Measurements from ENCODE around the gene MICALL1. TPM values are rescaled to one million over a fixed set of nuclear protein-coding genes. Genes with fewer than 3 reads are reported as not detected.
"Not testable (repeated sequence)": the region's sequence is repeated elsewhere in the genome, so short reads cannot be mapped to it uniquely, and the experiment has no call there.

Gene MICALL1
- total RNA-seq, 1 donor from 2014 or later, result 13.5 TPM

DNA sequence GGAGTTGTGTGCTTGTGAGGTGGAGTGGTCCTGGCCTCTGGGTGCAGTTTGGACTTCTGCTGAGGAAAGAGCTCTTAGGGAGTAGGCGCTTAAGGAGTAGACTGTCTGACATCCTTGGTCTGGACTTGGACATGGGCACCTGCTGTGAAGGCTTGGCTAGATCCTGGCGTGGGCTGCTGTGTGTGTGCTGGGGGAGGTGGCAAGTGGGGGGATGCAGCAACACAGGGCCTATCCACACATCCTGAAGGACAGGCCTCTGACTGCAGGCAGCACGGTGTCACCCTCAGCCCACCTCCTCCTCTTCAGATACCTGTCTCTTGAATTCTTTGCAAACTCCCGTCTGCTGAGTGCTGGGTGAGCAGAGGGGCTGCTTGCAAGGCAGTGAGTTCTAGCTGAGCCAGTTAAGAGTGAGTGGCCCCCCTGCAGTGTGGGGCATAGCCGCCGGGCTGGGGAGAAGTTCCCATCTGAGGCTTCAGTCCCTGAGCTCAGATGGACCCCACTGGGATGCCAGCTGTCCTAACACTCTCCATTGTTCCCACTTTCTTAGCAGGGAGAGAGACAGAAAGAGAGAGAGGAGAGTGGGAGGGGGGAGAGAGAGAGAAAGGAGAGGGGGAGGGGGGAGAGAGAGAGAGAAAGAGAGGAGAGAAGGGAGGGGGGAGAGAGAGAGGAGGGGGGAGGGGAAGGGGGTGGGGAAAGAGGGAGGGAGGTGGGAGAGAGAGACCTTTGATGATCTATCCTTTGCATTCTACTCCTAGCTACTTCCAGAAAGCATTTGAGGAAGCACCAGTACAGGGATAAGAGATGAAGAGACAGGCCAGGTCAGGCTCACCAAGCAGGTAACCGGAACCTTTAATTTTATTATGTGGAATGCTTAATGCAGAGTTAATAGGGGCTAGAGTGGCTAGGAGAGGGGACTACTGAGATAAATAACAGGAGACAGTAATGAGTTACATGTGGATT, 65.7 kb downstream of the MICALL1 start:
- no peak for ATAC-seq (ENCODE audit: poor library complexity)
- DNase-seq, result no peak
- intact Hi-C loops (cut with DNase I), result no loop called here

DNA sequence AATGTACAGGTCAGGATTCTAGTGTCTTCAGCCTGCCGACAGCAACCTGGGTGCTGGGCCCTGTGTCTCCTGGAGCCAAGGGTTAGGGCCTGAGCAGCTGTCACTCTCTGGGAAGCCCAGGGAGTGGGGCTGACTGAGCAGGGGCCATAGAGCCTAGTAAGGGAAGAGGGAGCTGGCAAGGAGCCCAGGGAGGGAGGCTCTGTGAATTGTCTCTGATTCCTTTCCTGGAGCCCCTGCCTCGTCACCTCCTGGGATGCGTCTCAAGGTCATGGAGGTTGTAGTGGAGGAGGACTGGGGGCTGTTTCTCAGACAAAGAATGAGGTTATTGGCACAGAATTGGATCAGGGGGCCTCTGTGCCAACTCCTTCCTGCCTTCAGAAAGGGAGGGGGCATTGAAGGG, 66.4 kb downstream of the MICALL1 start:
- no peak for DNase-seq
- no peak for ATAC-seq (ENCODE audit: poor library complexity)
- intact Hi-C loops (cut with DNase I), result no loop called here

DNA sequence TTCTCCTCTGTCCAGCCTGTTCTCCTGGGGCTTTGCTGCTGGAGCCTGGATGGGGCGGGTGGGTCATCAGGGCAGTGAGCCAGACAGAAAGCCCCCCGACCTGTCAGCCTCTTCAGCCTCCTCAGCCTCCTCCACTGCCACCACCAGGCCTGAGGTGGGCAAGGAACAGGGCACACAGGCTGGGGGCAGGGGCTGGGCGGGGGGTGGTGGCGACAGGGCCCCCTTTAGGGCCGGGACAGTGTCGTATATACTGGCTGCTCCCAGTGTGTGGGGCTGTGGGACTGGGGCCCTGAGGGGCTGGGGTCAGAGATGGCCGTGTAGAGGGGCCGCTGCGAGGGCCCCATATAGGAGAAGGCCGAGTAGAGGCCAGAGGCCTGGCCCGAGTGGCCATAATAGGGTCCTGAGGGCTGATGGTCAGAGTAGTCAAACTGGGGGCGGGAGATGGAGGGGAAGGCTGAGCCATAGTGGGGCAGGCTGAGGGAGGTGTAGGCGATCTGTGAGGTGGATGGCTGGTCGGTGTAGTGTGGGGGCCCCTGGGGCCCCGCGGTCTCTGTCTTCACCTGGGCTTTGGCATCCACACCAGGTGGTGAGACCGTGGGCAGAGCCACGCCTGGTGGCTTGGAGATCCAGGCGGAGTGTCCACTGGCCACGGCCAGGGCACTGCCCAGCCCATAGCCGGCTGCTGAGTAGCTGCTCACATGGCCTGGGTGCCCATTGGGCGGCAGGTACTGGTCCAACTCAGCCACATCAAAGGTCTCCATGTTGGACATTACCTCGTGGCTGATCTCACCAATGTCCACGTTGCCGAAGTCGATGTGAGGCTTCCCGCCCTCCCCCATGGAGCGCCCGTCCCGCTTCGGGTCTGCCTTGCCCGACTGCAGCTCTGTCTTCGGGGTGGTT, 67.4 kb downstream of the MICALL1 start:
- DNase-seq (no peak), ATAC-seq (ENCODE audit: poor library complexity) (no peak)
- intact Hi-C loops (cut with DNase I), result no loop called here

DNA sequence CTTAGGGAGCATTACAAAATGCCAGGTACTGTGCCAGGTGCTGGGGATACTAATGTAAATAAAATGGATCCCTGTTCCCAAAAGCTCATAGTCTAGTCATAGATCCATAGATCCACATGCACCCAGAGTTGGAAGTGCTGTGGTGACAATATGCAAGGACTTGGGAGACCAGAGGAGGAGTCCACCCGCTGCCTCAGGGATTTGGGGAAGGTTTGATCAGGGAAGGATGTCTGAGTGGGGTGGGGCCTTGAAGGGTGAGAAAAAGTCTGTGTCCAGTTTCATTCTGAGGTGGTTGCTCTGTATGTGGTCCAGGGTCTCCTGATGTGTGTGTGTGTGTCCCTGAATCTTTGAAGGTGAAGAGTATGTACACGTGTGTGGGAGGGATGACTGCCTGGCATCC, 69.1 kb downstream of the MICALL1 start:
- intact Hi-C loops (cut with DNase I), result no loop called here
- DNase-seq (no peak), ATAC-seq (ENCODE audit: poor library complexity) (no peak)

DNA sequence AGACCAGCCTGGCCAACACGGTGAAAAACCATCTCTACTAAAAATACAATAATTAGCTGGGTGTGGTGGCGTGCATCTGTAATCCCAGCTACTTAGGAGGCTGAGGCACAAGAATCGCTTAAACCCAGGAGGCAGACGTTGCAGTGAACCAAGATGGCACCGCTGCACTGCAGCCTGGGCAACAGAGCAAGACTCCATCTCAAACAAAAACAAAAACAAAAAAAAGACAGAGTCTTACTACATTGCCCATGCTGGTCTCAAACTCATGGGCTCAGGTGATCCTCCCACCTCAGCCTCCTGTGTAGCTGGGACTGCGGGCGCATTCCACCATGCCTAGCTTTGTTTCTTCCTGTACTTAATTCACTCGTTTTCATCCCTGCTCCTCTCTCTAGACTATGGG, 69.9 kb downstream of the MICALL1 start:
- ATAC-seq (ENCODE audit: poor library complexity); intact Hi-C loops (cut with DNase I); DNase-seq: not testable (repeated sequence)

DNA sequence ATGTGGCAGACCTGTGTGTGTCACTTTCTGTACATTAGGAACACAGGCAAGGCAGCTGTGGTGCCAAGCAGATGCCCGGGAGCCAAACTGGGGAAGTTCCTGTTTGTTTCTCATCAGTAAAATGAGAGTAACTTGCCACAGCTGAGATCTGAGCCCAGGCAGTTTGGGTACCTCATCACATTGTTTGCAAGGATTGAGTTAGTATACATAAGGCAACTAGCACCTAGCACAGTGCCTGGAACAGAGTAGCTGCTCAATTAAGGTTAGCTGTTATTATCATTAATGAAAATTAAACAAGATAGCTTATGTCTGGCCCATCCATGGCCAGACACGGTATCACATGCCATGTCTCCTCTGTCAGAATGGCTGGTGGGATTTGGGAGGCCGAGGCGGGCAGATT, 70.5 kb downstream of the MICALL1 start:
- DNase-seq (no peak), ATAC-seq (ENCODE audit: poor library complexity) (no peak)
- intact Hi-C loops (cut with DNase I), result no loop called here

DNA sequence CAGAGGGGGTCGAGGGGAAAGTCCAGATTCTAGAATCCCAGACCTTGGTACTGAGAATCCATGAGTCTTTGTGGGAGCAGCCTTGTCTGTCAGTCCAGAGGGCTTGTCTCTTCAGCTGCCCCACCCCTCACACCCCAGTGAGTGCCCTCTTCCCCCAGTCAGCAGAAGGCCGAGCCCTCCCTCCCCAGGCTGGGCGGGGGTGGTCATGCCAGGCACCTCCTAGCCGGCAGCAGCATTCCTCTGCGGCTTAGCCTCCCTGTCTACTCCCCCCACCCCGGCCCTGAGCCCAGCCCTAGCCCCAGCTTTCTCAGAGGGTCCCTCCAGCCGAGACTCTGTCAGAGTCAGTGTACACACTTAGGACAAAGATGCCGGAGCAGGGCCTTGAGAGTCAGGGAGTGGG, 73.7 kb downstream of the MICALL1 start:
- DNase-seq (no peak), ATAC-seq (ENCODE audit: poor library complexity) (no peak)
- intact Hi-C loops (cut with DNase I), result no loop called here

DNA sequence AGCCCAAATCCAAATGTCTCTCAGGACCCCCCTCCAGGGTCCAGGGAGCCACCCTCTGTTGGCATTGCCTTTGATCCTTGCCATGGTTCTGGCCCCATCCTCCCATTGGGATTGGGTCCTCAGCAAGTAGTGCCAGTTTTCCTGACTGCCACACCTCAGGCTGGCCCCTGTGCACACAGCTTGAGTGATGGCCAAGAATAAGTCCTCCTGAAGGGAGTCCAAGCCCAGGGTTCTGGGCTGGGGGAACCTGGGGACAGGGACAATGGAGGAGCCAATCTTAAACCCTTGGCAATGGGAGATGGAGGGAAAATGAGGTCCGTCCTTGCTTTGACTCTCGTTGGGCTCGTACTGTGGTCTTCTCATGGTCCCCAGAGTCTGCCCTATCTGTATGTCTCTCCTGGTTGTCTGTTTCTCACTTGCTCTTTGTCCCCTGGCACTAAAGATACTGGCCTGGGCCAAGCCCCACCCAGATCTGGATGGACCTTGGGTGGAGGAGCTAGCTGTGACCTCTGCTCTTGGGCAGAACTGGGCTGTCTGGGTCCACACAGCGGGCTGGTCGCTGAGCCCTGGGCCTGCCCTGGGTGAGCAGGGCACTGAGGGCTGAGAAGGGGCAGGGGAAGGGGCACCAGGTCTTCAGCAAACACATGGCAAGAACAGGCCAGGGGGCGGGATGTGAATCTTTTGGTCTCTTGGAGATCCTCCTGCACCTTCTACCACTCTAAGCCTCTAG, 75.3 kb downstream of the MICALL1 start:
- ATAC-seq (ENCODE audit: poor library complexity) (peak; percentile 34), DNase-seq (no peak)
- intact Hi-C loops (cut with DNase I), result no loop called here

DNA sequence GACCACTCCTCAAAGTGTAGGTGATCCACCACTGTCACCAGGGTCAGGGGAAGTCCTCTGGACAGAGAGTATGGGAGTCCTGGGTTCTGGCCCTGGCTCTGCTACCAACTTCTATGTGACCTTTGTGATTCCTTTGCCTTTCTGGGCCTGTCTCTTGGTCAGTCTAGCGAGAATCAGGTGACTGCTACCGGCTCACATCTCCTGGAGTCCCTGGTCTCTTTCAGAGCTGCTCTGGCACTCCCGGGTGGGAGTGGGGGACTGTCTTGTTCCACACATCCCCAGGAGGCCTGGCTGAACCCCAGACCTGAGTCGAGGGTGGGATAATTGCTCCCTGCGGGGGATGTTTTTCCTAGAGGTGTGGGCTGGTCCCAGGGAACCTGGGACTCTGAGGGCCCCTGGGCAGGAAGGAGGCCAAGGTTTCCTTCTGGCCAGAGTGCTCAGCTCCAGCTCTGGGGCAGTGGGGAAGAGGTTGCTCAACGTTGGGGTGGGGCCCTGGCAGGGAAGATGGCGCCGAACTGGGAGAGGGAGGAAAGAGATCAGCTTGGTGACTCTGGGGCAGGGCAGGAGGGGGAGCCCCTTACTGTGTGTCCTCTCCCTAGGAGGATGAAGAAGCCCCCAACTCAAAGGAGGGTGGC, 76.2 kb downstream of the MICALL1 start:
- peak; percentile 59 for DNase-seq
- intact Hi-C loops (cut with DNase I), result no loop called here
- ATAC-seq (ENCODE audit: poor library complexity), result no peak

DNA sequence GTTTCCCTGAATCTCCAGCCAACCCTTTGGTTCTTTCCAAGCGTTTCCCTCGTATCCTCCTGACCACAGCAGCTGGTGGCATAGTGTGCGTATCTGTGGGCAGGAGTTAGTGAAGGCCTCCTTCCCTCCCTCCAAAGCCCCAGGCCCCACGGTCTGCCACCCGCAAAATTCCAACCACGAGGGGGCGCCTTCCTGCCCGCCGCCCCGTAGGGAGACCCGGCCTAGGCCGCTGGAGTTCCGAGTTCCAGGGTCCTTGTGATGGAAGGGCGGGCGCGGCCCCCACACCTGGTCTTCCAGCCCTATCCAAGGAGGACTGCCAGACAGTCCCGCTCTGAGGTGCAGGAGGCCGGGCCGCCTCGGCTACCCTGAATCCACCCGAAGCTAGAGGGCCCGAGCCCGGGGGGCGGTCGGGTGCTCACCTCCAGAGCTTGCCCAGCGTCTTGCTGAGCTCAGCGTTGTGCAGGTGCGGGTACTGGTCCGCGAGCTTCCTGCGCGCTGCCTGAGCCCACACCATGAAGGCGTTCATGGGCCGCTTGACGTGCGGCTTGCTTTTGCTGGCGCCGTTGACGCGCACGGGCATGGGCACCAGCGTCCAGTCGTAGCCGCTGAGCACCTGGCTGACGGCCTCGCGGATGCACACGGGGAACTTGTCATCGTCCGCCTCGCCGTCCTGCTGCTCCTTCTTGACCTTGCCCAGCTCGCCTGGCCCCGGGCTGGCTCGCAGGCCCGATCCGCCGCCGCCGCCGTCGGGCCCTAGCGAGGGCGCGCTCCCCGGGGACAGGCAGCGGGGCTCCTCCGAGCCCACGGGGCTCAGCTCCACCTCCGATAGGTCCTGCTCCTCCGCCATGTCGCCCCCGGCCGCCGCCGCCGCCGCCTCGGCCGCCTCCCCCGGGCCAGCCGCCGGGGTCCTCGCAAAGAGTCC, 77.1 kb downstream of the MICALL1 start:
- intact Hi-C loops (cut with DNase I), result no loop called here
- ATAC-seq (ENCODE audit: poor library complexity), result no peak

DNA sequence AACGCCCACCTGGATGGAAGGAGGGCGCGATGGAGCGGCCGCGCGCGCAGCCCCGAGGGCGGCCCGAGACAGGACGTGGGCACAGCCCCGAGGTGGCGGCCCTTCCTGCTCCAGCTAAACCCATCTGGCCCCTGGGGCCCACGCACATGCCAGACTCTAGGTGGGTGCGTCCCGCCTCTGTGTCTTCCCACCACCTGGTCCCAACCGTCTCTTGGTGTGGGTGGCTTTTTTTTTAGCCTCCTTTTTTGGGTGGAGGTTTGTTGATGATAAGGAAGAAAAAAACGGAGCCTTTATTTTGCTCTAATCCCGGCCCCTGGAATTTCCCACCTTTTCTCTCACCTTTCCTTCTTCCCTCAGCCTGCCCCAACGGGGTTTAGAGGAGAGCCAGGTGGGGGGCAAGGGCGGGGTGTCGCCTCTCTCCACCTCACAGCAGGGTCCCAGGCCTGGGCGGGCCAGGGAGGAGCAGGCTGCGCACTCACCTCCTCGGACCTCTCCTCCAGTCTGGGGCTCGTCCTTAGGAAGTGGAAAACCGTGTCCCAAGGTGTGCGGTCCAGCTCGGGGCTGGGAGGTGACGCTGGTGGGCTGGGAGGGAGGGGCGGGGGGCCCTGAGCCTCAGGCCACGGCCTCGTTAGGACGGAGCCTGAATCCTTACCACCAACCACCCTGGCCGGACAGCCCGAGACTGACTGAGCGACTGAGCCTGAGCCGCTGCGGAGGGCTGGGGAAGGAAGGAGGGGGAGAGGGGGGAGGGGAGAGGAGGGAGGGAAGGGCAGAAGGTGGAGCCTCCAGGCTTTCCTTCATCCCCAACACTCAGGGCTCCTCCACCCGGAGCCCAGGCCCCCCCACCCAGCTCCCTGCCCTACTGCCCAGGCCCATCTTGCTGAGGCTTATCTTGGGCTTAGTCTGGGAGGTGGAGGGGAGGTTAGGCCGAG, 78.0 kb downstream of the MICALL1 start, which contains the start of gene SOX10:
TSS of gene SOX10 (minus strand) at position 696 of the 932 bp plus-strand sequence. CDS start 771 bp downstream, outside the sequence.
- intact Hi-C loops (cut with DNase I), result no loop called here
- ATAC-seq (ENCODE audit: poor library complexity), result no peak
- no peak for DNase-seq

More for the DNA sequence above, 77.1 kb downstream of the MICALL1 start:
- no peak for DNase-seq

DNA sequence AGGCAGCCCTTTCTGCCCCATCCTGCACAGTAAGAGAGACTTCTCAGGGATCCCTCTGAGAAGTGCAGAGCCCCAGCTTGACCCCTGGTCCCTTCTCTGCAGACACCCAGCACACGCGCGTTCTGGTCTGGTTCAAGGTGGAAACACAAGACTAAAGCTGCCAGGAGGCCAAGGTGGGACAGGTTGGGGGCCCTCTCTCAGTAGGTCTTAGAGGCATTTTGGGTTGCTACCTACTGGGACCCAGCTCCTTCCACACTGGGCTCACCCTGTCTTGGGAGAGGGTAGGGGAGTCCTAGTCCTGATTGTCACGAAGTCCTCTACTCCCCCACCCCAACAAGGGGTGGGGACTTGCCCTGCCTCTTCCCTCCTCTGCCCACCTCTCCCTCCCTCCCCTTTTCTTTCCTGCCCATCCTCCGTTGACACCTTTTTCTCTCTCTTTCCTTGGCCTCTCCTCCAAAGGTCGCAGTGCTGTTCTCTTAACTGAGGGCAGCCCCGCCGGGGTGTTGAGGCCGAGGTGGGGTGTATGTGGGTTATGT, 79.0 kb downstream of the MICALL1 start:
- DNase-seq (no peak), ATAC-seq (ENCODE audit: poor library complexity) (no peak)
- intact Hi-C loops (cut with DNase I), result no loop called here

DNA sequence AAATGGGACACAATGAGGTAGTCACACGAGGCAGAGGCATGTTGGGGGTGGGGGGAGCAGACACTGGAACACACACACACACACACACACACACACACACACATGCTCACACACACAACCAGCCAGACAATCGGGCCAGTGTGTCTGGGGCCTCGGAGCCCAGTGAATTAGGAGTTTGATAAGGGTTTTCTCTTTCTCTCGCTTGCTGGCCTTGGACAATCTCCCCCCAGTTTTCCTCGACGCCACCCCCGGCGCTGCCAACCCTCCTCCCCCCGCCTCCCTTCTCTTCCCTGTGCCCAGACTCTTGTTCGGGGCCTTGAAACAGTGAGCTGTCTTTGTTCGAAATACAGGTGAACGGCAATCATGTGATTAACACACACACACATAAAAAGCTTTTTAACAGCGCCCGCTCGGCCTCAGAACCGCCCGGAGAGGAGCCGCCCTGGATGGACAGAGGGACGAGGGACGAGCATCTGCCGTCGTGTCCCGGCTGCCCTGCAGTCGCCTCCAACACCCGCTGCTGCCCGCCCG, 79.7 kb downstream of the MICALL1 start:
- ATAC-seq (ENCODE audit: poor library complexity) (no peak), DNase-seq (no peak)
- intact Hi-C loops (cut with DNase I), result no loop called here

DNA sequence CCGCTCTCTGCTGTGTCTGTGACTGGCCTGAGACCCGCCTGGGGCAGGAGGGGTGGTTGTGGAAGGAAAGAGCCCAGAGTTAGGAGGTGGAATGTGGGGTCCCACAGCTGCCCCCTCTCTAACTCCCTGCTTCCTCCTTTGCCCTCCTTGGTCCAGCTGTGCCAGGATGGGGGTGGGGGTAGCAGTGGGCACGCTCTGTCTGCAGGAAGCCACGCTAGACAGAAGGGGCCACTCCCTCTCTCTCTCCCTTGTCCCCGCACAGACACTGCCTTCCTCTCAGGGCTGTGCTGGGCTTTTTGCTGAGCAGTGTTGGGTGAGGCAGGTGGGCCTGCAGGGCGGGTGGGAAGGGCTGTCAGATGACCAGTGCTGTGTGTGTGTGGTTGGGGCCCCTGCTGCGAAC, 80.3 kb downstream of the MICALL1 start:
- intact Hi-C loops (cut with DNase I), result no loop called here
- DNase-seq (no peak), ATAC-seq (ENCODE audit: poor library complexity) (no peak)

DNA sequence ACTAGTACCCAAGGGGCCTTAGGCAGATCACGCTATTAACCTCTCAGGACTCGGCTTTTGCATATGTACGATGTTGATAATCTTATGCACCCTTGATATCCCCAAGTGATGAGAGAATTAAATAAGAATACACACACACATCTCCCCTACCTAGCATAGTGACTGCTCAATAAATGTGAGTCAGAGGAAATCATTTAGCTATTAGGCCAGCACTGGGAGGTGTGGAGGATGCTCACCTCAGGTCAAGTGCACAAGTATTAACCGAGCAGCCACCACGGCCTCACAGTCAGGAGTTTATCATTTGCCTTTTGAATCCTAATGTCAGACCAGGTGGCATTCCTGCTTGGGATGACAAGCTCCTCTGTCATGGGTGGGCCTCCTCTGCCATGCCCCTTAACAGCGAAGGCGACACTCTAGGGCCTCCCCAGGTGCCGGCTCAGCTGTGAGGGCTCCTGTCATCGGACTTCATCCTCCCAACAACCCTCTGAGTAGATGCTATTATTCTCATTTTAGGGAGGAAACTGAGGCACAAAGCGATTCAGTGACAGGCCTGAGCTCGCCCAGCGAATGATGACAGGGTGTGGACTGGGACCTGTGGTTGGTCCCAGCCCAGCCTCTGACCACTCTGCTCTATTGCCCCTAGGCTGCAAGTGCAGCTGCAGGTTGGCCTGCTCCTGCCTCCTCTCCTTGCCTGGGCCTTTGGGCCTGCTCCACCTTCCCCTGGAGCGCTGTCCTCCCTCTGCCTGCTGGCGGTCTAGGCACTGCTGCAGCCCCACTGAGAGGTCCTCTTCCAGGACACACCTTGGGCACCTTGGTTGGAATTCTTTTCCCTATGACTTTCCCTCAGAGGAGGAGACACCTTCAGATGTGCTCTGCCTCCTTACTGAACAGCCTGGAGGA, 83.3 kb downstream of the MICALL1 start:
- ATAC-seq (ENCODE audit: poor library complexity), result no peak
- intact Hi-C loops (cut with DNase I), result no loop called here
- no peak for DNase-seq

All from Right ventricle myocardium superior (tissue), 1 donor.